ENCODE results near the gene CHRNA5.
"Not testable (repeated sequence)": the region's sequence is repeated elsewhere in the genome, so short reads cannot be mapped to it uniquely, and the experiment has no call there.

Gene CHRNA5

DNA sequence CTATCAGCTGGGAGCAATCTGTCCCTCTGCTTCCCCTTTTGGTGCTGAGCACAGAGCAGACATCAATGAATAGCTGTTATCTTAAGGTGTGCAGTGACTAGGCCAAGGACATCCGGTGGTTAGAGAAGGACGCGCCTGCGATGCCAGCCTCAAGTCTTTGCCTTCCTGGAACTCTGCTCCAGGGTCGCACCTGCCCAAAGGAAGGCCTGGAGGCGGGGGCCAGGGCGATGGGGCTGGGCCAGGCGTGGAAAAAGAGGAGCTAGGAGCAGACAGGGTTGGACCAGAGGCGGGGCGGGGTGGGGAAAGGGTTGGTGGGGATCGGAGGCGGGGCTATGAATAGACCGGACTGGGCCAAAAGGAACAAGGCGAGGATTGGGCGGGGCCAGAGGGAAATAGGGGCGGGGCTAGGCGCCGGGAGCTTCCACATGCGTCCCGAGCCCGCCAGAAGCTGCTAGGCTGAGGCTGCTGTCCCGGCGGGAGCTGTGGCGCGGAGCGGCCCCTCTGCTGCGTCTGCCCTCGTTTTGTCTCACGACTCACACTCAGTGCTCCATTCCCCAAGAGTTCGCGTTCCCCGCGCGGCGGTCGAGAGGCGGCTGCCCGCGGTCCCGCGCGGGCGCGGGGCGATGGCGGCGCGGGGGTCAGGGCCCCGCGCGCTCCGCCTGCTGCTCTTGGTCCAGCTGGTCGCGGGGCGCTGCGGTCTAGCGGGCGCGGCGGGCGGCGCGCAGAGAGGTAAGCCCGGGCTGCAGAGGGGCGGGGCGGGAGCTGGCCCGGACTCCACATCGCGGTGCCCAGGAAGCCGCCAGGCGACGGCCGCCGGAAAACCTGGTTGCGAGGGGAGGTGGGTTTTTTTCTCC lies at the start of gene CHRNA5:
Gene CHRNA5, plus strand, starts transcription at position 424 of the 854 bp plus-strand sequence. Its CDS starts 200 bp downstream, at position 624.
- DNase-seq = peak; percentile 94

- not testable (repeated sequence) for DNase-seq
Observed at GRCh38 chr15:78520035-78520434, 45.3 kb upstream of the CHRNA5 start.

GRCh38 chr15:78524230-78524629 lies 41.1 kb upstream of the CHRNA5 start:
- DNase-seq = no peak

GRCh38 chr15:78527325-78527724 lies 38.0 kb upstream of the CHRNA5 start:
- DNase-seq = no peak

DNA sequence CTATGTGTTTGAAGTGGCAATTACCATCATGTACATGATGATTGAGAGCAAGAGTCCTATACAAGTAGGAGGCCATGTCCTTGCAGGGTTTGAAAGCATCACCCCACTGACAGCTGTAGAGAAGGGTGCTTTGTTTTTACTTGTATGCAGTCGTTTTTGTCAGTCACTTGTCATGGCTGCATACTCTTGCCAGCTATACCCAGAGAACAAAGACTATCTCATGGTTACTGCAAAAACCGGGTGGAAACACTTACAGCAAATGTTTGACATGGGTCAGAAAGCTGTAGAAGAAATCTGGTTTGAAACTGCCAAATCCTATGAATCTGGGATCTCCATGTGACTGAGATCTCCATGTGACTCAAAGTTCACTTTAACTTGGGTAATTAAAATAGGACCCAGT lies 32.0 kb upstream of the CHRNA5 start:
- DNase-seq = no peak

DNA sequence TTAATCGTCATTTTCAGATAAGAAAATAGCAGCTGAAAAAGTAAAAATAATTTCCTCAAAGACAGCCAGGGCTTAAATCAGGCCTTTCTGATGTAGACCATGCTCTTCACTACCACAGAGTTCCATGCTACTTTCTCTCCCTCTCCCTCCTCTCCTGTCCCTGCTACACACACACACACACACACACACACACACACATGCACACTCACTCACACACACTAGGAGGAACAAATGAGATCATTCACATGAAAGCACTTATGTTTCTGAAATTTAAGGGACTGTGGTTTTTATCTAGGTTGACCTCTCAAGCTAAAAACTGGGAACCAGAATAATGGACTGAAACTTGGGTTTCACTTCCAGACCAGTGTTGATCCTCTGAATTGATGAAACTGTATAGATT lies 29.2 kb upstream of the CHRNA5 start:
- DNase-seq = no peak

GRCh38 chr15:78537266-78537905 lies 27.9 kb upstream of the CHRNA5 start:
- no peak for DNase-seq

DNA sequence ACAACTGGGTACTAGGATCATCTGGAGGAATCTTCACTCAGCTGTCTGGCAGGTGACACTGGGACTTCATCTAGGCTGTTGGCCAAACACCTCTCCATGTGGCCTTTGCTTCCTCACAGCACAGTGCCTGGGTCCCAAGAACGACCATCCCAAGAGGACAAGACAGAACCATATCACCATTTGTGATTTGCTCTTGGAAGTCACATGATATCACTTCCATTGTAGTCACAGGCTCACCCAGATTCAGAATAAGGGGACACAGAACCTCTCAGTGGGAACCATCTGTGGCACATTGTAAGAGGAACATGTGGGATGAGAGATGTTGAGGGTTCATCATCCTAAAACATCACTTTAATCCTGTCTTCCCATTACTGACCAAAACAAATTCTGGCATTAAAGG lies 27.0 kb upstream of the CHRNA5 start:
- no peak for DNase-seq

DNA sequence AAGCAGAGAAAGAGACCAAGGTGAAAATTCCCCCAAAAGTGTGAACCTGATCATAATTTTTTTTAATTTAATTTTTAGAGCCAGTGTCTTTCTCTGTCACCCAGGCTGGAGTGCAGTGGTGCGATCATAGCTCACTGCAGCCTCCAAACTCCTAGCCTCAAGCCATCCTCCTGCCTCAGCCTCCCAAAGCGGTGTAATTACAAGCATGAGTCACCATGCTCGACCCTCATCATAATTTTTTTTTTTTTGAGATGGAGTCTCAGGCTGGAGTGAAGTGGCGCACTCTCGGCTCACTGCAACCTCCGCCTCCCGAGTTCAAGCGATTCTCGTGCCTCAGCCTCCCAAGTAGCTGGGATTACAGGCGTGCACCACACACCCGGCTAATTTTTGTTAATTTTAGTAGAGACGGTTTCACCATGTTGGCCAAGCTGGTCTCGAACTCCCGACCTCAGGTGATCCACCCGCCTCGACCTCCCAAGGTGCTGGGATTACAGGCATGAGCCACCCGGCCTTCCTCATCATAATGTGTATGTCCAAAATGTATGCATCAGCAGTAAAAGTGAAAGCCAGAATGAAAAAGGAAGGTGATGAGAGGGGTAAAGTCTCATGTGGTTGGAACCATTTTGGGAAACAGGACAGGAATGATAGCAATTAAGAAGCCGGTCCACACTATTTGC lies 25.7 kb upstream of the CHRNA5 start:
- DNase-seq = not testable (repeated sequence)

DNA sequence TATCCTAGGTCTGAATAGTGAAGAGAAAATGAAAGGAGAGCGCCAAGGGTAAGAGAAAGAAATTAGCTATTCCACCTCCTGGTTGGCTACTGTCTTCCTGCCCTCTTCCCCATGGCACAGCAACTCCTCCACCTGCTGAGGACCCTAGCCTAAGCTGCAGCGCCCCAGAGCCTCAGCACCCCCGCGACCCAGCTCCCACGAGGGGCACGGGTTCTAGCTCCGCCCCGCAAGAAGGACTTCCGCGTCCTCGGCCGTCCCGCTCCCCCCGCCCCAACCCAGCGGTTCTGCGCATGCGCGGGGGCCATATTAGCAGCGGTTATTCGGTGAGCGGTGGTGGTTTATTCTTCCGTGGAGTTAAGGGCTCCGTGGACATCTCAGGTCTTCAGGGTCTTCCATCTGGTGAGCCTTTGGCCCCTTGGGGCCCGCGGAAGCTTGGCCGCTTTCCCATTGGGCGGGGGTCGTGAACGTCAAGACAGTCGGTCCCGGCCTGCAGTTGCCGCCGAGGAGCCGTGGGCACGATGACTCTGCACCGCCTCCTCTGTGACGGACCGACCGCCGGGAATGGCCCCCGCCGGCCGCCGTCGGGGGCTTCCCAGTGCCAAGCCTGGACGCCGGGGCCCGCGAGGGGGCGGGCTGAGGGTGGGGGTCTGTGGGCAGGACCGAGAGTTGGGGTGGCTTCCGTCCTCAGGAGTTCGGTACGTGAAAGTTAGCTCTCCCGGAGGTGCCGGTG lies 25.0 kb upstream of the CHRNA5 start, which contains the start of gene PSMA4:
Gene PSMA4, plus strand, starts transcription at position 304 of the 730 bp plus-strand sequence. CDS start 1,484 bp downstream, outside the sequence.
- peak; percentile 85 for DNase-seq

DNA sequence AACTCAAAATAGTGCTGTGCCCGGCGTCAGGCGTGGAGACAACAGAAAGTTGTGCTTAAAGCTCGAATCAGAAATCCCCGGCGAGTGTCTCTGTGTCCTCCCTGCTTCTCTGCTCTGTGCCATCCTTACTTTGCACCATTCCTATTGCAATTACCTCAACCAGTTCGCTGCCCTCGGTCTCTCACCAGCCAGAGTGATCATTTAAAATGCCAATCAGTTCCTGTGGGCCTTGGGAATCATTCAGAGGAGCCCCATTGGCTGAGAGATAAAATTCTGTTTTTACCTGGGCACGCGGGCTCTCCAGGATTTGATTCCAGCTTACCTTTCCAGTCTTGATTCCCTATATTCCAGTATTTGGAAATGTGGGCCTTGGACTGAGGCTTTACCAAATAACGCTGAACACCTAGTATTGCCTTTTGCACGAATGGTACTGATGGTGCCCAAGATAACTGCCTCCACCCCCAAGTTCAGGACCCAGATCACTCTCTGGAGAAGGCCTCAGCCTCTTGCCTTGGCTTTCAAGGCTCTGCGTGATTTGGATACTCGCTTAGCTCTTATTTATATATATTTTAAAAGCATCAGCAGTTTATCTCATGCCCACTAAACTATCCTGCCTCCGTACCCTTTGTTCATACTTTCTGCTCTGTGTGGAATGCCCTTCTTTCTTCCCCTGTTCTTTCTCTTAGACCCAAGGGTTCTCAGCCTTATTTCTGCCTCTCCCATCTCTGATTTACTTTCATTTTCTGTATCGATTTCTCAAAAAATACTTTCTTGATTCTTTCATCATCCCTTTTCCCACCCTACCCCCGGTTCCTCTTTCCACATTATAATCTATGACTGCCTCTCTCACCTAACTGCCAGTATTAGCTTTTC lies 24.2 kb upstream of the CHRNA5 start:
- no peak for DNase-seq

- DNase-seq = no peak
Observed at GRCh38 chr15:78541744-78542034, 23.6 kb upstream of the CHRNA5 start.

DNA sequence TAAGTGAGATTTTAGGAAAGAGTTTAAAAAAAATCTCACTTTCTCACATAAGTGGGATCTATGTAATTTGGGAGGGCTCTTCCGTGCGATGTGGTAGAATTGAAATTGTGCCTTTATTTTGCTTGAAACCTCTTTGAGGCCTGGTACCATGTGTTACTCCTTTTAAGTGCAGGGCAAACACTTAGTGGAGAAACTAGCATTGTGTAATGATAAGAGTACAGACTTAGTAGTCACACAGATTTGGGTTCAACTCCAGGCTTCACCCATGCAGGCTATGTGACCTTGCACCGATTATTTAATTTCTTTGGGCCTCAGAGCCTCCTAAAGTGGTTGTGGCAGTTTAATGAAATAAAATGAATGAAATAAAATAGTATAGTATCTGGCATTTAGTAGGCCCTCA lies 22.7 kb upstream of the CHRNA5 start:
- DNase-seq = no peak

DNA sequence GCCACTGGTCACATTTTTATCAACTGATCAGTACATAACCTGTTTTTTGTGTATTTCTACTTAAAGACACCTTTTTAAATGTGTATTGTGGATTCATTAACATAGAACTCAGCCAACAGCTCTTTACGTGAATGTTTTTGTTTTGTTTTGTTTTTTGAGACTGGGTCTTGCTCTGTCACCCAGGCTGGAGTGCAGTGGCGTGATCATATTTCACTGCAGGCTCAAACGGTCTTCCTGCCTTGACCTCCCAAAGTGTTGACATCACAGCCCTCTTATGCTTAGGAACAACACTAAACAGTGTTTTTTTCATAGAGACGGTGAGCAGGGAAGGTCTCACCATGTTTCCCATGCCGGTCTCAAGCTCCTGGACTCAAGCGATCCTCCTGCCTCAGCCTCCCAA lies 15.1 kb upstream of the CHRNA5 start:
- no peak for DNase-seq

- no peak for DNase-seq
Observed at GRCh38 chr15:78550815-78551214, 14.5 kb upstream of the CHRNA5 start.

DNA sequence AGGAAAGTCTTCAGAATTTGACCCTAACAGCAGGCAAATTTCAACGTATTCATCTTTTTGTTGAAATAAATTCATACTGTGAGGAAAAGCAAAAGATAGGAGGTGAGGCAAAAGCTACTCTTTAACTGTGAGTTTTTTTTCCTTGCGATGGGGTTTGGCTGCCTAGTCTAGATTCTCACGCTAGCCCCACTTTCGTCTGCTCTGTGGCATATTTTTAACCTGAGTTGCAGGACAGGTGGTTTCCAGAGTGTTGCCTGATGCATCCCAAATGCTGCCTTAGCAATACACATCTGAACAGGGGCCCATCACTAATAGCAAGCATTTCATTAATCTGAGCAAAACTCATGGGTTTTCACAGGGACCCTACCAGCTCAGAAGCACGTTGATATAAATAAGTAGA lies 13.4 kb upstream of the CHRNA5 start:
- no peak for DNase-seq

GRCh38 chr15:78552597-78552996 lies 12.7 kb upstream of the CHRNA5 start:
- DNase-seq = no peak

DNA sequence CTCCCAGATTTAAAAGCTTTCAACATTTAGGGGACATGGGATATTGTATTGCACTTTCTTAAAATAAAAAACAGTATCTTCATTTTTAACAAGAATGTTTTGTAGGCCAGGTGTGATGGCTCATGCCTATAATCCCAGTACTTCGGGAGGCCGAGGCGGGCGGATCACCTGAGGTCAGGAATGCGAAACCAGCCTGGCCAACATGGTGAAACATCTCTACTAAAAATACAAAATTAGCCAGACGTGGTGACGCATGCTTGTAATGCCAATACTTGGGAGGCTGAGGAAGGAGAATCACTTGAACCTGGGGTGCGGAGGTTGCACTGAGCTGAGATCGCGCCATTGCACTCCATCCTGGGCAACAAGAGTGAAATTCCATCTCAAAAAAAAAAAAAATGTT lies 5.1 kb upstream of the CHRNA5 start:
- not testable (repeated sequence) for DNase-seq

DNA sequence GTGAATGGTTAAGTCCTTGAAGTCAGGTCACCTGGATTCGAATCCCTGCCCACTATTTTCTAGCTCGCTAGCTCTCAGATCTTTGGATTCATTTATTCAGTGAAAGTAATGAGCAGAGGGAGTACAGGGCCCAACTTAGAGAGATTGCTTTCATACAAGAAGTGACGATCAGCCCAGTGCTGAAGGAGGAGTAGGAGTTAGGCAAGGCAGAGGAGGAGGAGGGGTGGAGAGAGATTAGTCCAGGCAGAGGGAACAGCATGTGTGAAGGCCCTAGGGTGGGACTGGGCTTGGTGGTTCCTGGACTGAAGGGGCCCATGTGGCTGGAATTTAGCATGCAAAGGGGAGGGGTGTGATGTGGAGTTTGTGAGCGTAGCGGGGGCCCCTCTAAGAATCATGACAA lies 3.8 kb upstream of the CHRNA5 start:
- no peak for DNase-seq

- no peak for DNase-seq
Observed at GRCh38 chr15:78563092-78563491, 2.2 kb upstream of the CHRNA5 start.

GRCh38 chr15:78564743-78565096 lies 600 bp upstream of the CHRNA5 start:
- DNase-seq = no peak
